ENCODE results near the gene UBAP1. TPM values are rescaled to one million over a fixed set of nuclear protein-coding genes. Genes with fewer than 3 reads are reported as not detected.

The UBAP1 gene
- polyA plus RNA-seq, 3 donors, result 32.5 to 44.5 (median 39.2) TPM

DNA sequence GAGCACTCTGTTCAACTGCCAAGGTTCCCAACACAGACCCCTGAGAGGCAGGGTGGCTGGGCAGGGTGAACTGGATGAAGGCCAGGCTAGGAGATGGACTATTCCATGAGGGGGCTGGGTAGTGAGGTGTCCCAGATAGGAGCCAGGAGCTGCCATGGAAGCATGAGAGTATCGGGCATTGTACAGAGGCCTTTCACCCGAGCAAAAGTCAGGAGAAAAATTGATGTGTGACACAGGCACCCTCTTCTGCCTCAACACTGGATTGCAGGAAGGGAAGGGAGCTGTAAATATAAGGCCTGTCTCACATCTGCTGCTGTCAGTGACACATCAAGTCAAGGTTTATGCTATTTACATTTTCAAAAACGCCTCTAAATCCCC is 74.6 kb downstream of the UBAP1 start:
- peak overlapping the region in 1 of 2 donors; percentile 56 for H3K27ac ChIP-seq (ENCODE audit: low read depth in 1 of 2, low read length in 2 of 2)
- Mint-ChIP-seq H3K27ac (peak overlapping the region in 3 of 7 donors; percentile 65 to 83 (median 75)), H3K27me3 (ENCODE audit: low read depth in 3 of 3) (no peaks in the 10 kb centered on the region), H3K4me1 (no peaks in the 10 kb centered on the region), H3K36me3 (peaks cover 70 to 93% of the 10 kb centered on the region in 2 donors), H3K4me3 (no peak overlapping the region), H3K9me3 (no peaks in the 10 kb centered on the region)
- TF ChIP-seq, protein P1, sequence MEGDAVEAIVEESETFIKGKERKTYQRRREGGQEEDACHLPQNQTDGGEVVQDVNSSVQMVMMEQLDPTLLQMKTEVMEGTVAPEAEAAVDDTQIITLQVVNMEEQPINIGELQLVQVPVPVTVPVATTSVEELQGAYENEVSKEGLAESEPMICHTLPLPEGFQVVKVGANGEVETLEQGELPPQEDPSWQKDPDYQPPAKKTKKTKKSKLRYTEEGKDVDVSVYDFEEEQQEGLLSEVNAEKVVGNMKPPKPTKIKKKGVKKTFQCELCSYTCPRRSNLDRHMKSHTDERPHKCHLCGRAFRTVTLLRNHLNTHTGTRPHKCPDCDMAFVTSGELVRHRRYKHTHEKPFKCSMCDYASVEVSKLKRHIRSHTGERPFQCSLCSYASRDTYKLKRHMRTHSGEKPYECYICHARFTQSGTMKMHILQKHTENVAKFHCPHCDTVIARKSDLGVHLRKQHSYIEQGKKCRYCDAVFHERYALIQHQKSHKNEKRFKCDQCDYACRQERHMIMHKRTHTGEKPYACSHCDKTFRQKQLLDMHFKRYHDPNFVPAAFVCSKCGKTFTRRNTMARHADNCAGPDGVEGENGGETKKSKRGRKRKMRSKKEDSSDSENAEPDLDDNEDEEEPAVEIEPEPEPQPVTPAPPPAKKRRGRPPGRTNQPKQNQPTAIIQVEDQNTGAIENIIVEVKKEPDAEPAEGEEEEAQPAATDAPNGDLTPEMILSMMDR (IDR thresholded peaks at IDR 0.05), result no peak
- H3K9ac ChIP-seq (ENCODE audit: insufficient read depth, low read length, poor library complexity, severe bottlenecking), result no peak overlapping the region
- DNase-seq, result no peak
- no peaks in the 10 kb centered on the region for H3K27me3 ChIP-seq (ENCODE audit: control insufficient read depth in 2 of 2, insufficient read depth in 2 of 2, low read length in 2 of 2)
- no peak overlapping the region for H3K4me2 ChIP-seq (replicated peaks; ENCODE audit: extremely low read depth, low read length, poor library complexity, severe bottlenecking)
- 100% methylated on average over 1 of the region's 3 CpGs for WGBS (ENCODE audit: insufficient coverage)
- H2AFZ ChIP-seq (ENCODE audit: insufficient read depth, low read depth, low read length, poor library complexity, severe bottlenecking), result no peak overlapping the region
- H3K4me3 ChIP-seq (replicated peaks in 1 of 3; ENCODE audit: low read depth in 2 of 3, low read length in 3 of 3), result no peak overlapping the region
- peaks cover 53% of the 10 kb centered on the region for H4K20me1 ChIP-seq (ENCODE audit: insufficient read depth, low read length)
- intact Hi-C loops (cut with micrococcal nuclease), result loop anchor here (10.0 kb wide), 1 partner anchor 129 kb away; the partner anchor contains the start of gene DCAF12 (in 2 of the 2)
- H3K79me2 ChIP-seq (ENCODE audit: insufficient read depth, low read length), result peaks cover 8% of the 10 kb centered on the region
- no peaks in the 10 kb centered on the region for H3K4me1 ChIP-seq (ENCODE audit: control insufficient read depth in 1 of 2, insufficient read depth in 2 of 2, low read length in 2 of 2)
- H3K9me3 ChIP-seq (replicated peaks in 1 of 2; ENCODE audit: control insufficient read depth in 1 of 2, insufficient read depth in 1 of 2, low read length in 2 of 2), result no peaks in the 10 kb centered on the region
- H3K36me3 ChIP-seq (replicated peaks in 1 of 2; ENCODE audit: control insufficient read depth in 1 of 2, insufficient read depth in 2 of 2, low read length in 2 of 2), result peaks cover 70 to 97% of the 10 kb centered on the region in 2 donors

DNA sequence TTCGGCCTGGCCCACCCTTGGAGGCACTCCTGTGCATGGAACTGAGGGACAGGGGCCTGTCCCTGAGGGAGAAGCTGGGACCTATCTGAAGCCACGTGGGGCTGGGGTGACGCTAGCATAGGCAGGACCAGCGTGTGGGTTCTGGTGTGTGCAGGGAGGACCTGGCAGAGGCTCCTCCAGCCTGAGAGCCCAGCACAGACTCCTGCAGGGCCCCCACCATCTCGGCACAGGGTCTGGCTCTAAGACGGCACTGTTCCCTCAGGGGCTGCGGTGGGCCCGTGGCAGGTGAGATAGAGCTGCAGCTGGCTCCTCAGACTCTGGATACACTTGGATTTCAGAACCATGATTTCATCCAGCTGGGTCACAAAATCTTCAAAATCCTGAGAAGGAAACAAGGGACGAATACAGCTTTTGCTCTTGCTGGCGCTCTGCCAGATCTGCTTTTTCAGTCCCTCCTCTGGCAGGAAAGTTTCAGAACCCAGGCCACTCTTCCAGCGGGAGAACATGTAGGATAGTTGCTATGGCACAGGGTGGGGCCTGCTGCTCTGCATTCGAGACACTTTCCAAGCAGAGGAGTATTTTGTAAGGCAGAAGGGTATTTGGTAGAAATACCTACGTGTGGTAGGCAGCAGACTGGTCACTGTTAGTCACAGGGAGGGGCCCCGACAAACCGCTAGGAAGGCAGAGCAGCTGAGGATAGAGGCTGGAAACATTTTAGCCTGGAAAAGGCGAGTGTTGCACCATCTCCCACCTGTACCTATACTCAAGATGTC is 75.5 kb downstream of the UBAP1 start:
- no peaks in the 10 kb centered on the region for H3K4me1 Mint-ChIP-seq
- H3K4me2 ChIP-seq (replicated peaks; ENCODE audit: extremely low read depth, low read length, poor library complexity, severe bottlenecking), result no peak overlapping the region
- H3K9me3 Mint-ChIP-seq, result no peaks in the 10 kb centered on the region
- H3K27me3 ChIP-seq (ENCODE audit: control insufficient read depth in 2 of 2, insufficient read depth in 2 of 2, low read length in 2 of 2), result no peaks in the 10 kb centered on the region
- TF ChIP-seq, protein P1 (IDR thresholded peaks at IDR 0.05), result no peak
- H3K4me3 ChIP-seq (replicated peaks in 1 of 3; ENCODE audit: low read depth in 2 of 3, low read length in 3 of 3), result no peak overlapping the region
- peaks cover 44% of the 10 kb centered on the region for H4K20me1 ChIP-seq (ENCODE audit: insufficient read depth, low read length)
- peaks cover 66 to 97% of the 10 kb centered on the region in 2 donors for H3K36me3 ChIP-seq (replicated peaks in 1 of 2; ENCODE audit: control insufficient read depth in 1 of 2, insufficient read depth in 2 of 2, low read length in 2 of 2)
- intact Hi-C loops (cut with micrococcal nuclease), result loop anchor here (10.0 kb wide), 1 partner anchor 130 kb away; the partner anchor contains the start of gene DCAF12 (in 2 of the 2)
- peak overlapping the region in 2 of 7 donors; percentile 62 to 75 for H3K27ac Mint-ChIP-seq
- H3K27me3 Mint-ChIP-seq (ENCODE audit: low read depth in 3 of 3), result no peaks in the 10 kb centered on the region
- peaks cover 5% of the 10 kb centered on the region for H3K79me2 ChIP-seq (ENCODE audit: insufficient read depth, low read length)
- H3K36me3 Mint-ChIP-seq, result peaks cover 64 to 93% of the 10 kb centered on the region in 2 donors
- 95% methylated on average over 10 of the region's 16 CpGs for WGBS (ENCODE audit: insufficient coverage)
- peak overlapping the region in 1 of 2 donors; percentile 56 for H3K27ac ChIP-seq (ENCODE audit: low read depth in 1 of 2, low read length in 2 of 2)
- no peaks in the 10 kb centered on the region for H3K9me3 ChIP-seq (replicated peaks in 1 of 2; ENCODE audit: control insufficient read depth in 1 of 2, insufficient read depth in 1 of 2, low read length in 2 of 2)
- H3K9ac ChIP-seq (ENCODE audit: insufficient read depth, low read length, poor library complexity, severe bottlenecking), result no peak overlapping the region
- no peaks in the 10 kb centered on the region for H3K4me1 ChIP-seq (ENCODE audit: control insufficient read depth in 1 of 2, insufficient read depth in 2 of 2, low read length in 2 of 2)
- no peak overlapping the region for H3K4me3 Mint-ChIP-seq
- DNase-seq, result no peak
- no peak overlapping the region for H2AFZ ChIP-seq (ENCODE audit: insufficient read depth, low read depth, low read length, poor library complexity, severe bottlenecking)

Data from CD14-positive monocyte (primary cell).